GM19324 (cell line): ENCODE results near the gene LCORL.

ENCODE experiments used
- ATAC-seq: cut with Tn5 transposase; IDR thresholded peaks from one replicate; pipeline ENCODE4 v1.9.1; 2021; ENCODE audit warnings: mild to moderate bottlenecking, moderate library complexity; ENCODE audit not compliant: unreplicated experiment, low FRiP score

LCORL gene

DNA sequence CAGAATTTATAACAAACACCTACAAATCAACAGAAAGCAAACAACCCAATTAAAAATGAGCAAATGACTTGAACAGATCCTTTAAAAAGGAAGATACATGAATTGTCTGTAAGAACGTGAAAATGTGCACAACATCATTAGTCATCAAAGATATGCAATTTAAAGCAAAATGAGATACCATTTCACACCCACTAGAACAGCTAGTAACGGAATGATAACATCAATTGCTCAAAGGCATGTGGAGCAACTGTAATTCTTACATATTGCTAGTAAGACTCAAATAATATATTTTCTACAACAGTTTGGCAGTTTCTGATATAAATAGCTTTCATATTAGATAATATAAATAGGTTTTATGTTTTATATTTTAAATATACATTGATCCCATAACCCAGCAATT lies 82.5 kb downstream of the LCORL start:
- ATAC-seq = no peak

DNA sequence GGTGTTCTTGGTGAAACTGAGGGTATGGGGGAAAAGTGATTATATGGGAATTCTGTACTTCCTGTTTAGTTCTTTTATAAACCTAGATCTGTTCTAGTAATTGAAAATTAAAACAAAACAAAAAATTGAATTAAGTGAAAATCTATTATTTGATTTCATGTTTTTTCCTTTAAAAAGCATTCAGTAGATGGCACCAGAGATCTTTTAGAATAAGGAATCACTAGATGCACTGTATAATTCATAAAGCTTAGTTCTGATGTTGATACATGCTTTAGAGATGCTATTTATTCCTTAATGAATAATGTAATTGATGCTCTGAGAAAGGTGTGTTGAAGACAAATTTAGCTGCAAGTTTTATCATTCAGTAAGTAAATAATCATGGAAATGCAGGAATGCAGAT lies 87.3 kb downstream of the LCORL start:
- no peak for ATAC-seq

DNA sequence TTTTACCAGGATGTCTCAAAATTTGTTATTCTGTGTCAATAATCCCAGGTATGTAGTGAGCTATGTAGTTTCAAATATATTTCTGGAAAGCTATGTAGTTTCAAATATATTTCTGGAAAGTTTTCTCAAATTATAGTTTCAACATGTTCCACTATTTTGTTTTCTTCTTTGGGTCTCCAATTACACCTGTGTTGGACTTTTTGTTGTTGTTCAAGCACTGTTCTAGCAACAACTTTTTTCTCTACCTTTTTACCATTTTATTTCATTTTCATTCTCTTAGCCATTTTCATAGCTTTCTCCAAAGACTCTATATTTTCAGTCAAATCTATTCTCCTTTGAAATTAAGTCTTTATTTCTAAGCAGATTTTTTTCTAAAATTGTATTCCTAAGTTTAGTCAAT lies 88.4 kb downstream of the LCORL start:
- no peak for ATAC-seq

DNA sequence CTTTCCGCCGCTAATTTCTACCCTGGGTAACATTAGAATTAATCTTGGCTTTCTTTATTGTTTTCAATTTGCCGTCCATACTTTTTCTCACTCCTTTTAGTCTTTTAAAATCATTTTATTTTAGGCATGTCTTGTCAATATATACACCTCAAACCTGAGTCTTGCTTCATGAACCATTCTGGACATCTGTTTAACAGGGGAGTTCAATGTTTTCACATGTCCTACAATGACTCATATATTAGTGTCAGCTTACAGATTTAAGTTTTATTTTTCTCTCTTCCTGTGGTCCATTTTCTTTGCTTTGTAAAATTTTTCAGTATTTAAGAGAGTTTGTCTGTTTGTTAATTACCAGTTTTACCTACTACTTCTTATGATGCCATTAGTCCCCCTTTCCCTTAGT lies 89.5 kb downstream of the LCORL start:
- no peak for ATAC-seq

DNA sequence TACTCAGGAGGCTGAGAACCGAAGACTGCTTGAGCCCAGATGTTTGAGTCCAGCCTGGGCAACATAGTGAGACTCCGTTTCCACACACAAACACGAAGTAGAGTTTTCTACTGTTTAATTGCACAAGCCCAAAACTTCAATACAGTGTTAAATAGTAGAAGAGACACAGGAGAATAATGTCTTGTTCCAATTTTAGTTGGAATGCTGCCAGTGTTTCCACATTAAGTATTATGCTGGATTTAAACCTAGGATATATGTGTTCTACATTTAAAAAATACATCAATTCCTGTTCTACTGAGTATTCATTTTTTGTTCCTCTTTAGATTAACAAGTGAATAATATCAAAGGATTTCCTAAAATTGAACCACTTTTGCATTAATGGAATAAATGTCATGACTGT lies 91.3 kb downstream of the LCORL start:
- no peak for ATAC-seq

DNA sequence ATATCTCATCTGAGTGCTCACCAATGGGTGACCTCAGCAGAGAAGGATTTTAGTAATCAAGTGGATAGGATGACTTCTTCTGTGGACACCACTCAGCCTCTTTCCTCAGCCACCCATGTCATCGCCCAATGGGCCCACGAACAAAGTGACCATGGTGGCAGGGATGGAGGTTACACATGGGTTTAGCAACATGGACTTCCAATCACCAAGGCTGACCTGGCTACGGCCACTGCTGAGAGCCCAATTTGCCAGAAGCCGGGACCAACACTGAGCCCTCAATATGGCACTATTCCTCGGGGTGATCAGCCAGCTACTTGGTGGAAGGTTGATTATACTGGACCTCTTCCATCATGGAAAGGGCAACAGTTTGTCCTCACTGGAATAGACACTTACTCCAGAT lies 97.4 kb downstream of the LCORL start:
- ATAC-seq = no peak

DNA sequence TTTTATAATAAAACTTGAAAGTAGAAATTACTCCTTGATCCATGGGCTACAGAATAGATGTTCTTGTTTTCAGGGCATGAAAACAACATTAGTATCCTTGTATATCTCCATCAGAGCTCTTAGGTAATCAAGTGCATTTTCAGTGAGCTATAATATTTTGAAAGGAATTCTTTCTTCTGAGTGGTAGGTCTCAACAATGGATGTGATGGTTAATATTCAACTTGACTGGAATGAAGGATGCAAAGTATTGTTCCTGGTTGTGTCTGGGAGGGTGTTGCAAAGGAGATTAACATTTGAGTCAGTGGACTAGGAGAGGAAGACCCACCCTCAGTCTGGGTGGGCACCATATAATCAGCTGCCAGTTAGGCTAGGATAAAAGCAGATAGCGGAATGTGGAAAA lies 100.1 kb downstream of the LCORL start:
- ATAC-seq = no peak

DNA sequence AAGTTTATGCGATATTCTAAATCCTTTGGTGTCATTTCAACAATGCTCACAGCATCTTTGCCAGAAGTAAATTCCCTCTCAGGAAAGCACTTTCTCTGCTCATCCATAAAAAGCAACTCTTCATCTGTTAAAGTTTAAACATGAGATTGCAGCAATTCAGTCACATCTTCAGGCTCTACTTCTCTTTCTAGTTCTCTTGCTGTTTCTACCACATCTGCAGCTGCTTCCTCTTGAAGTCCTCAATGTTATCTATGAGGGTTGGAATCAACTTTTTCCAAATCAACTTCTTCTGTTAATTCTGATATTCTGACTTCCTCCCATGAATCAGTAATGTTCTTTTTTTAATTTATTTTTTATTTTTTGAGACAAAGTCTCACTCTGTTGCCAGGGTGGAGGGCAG lies 100.9 kb downstream of the LCORL start:
- no peak for ATAC-seq

DNA sequence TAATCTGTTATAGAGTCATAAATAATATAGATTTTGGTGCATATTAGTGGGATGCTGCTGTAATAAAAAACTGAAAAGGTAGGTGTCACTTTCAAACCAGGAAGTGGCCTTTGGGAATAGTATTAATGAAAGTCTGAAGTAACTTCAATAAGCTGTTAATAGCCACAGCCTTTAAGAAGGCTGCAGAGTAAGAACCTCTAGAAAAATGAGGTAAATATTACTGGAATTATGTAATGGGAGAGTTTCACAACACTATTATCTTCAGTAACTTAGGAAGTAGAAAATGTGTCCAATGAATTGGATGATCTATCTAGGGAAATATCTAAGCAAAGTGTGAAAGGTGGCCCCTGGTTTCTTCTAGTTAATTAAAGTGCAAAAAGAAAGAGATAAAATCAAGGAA lies 106.1 kb downstream of the LCORL start:
- no peak for ATAC-seq

DNA sequence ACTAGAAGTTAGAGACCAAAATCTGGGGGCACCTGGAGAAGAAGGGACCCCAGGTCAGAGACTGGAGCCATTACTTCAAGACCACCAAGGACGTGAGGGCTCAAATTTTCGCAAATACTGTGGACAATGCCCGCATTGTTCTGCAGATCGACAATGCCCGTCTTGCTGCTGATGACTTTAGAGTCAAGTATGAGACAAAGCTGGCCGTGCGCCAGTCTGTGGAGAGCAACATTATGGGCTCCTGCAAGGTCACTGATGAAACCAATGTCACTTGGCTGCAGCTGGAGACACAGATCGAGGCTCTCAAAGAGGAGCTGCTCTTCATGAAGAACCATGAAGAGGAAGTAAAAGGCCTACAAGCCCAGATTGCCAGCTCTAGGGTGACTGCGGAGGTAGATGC lies 109.5 kb downstream of the LCORL start:
- no peak for ATAC-seq

DNA sequence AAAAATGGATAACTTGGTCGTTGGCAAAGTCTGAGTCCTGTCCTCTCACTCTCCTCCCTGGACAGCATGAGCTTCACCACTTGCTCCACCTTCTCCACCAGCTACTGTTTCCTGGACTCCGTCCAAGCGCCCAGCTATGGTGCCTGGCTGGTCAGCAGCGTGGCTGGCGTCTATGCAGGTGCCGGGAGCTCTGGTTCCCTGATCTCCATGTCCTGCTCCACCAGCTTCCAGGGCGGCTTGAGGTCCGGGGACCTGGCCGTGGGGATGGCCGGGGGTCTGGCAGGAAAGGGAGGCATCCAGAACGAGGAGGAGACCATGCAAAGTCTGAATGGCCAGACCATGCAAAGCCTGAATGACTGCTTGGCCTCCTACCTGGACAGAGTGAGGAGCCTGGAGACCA lies 109.9 kb downstream of the LCORL start:
- ATAC-seq = no peak

DNA sequence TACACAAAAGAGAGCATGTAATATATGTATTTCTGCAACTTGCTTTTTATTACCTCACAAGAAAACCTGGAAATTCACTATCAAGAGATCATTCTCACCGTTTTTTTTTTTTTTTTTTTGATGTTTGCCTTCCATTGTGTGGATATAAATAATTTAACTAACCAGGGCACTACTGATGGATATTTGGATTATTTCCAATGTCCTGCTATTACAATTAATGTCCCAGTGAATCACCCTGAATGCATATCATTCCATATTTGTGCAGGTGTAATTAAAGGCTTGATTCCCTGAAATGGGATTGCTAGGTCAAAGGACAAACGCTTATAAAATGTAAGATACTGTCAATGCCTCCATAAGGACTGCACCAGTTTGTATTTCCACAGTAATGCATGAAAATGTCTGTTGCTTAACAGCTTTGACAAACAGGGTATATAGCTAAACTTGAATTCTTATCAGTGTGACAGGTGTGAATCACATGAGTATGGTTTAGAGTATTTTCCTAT lies 123.0 kb downstream of the LCORL start:
- no peak for ATAC-seq

DNA sequence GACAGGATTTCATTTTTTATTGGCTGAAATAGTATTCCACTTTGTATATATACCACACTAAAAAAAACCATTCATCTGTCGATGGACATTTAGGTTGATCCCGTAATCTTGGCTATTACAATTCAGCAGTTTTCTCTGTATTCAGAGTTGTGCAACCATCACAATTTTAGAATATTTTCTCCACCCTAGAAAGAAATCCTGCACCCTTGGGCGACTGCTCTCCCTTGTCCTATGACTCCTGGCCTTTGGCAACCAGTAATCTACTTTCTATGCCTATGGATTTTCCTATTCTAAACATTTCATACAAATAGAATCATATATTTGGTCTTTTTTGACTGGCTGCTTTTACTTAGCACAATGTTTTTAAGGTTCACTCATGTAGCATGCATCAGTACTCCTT lies 126.1 kb downstream of the LCORL start:
- no peak for ATAC-seq

DNA sequence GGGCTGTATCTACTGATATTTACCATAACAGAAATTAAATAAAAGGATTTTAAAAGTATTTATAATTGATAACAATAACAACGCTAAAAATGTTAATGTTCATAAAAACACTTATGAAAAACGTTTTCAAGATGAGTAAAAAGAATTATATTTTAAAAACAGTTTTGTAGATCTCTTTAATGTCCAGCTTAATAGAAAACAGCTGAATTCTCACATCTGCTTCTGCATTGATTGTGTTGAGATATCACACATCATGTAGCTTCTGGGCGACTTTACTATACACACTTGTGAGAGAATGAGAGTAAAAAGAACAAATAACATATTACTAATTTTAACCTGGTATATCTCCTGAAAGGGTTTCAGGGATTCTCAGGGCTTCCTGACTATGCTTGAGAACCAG lies 127.1 kb downstream of the LCORL start:
- no peak for ATAC-seq

DNA sequence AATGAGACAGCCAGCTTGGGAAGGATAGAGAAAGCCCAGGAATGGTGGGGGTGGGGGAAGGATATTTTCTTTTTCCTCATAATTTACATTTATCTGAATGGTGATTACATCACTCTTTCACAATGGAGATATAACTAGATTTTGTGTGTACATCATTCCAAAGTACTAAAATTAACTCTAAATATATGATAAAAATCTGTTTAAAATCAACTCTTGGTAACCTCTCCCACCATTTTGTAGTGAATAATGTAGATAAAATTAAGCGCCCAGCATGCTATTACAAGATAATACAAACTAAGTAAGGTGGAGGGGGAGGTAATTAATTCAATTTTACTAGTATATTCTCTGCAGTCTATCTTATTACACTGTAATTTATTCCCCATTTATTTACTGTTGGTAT lies 131.9 kb downstream of the LCORL start:
- ATAC-seq = no peak

DNA sequence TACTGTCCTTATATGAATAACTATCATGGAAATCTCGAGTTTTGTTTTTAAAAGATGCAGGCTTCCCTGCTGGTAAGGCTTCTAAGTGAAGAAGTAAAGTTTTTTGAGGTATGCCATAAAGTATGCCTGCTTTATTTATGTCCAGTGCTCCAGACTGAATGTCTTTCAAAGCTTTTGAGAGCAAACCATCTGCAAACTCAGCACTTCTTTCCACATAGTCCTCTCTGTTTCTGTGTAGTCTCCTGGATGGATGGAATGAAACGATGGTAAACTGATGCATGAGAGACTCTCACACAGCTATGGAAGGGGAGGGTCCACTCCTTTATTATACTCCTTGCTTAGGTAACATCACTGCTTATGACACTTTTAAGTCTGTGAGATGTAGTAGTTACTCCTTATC lies 137.0 kb downstream of the LCORL start:
- no peak for ATAC-seq

DNA sequence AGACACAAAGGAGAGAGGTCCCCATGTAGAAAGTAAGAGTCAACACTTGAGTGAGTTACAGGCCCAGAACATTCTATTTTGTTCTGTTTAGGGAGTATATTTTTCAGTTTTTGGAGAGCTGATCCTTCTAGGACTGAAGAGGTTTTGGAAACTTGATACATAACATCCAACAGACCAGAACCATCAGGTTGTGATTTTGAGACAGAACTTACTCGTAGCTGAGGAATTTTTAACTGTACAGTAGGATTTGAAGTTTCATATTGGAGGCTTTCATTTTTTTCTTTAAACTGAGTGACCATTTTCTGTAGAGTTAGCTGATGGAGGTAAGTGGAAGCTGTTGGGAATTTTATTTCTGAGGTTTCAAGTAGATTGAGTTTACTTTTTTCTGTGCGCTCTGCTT lies 137.5 kb downstream of the LCORL start:
- no peak for ATAC-seq

DNA sequence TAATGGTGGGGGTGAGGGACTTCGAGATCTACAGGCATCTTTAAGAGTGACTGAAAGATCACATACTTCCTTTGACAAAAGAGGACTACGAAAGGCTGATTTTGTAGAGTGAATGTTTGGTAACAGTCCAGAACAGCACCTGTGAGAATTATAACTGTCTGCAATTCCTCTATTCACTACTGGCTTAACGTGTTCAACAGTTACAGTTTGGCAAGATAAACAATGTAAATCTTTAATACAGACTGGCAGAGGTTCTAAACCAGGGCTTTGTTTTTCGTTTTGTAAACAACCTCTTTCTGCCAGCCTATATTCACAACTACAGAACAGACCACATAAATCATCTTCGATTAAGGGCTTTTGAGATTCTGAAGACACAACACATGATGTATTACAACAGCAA lies 143.9 kb downstream of the LCORL start:
- ATAC-seq = no peak

DNA sequence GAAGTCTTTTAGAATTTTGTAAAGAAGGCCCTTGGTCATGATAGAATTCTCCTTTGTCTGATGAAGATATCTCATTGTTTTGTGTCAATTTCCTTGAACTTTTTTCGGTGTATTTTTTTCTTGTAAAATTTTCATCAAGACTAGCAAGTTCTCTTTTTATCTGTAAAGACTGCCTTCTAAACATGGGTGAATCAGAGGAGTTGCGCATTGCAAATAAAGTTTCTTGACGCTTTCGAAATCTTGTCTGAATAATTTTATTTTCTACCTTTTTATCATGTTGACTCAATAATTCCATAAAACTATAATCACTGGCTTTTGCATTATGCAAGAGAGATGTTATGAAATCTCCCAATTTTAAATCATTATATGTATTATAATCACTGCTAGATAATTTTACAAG lies 144.6 kb downstream of the LCORL start:
- ATAC-seq = no peak

DNA sequence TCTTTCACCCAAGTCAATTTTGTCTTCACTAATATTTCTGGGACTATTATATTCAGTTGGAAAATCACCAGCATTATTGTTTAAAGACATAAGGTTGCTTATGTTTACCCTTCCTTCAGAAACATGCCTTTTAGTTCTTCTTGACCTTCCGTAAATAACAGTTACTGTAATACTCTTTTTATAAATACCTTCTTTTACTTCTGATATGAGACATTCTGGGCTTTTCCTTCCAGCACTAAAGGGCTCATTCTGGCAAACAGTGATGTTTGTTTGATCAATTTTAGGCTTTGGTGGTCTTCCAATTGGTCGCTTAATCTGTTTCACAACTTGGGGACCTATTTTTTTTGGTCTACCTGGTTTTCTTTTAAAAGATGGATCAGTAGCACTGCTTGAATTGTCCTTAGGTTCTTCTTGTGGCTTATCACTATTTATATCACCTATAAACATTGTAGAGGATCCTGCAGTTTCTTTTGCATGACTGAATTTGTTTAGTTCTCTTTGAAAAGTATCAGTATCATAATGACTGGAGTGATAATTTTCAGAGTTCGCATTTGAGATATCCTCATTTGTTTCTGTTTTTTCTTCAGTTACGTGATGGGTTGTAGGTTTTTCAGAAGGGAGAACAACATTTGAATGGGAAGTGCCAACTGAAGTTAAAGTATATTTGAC lies 146.0 kb downstream of the LCORL start:
- peak; percentile 70 for ATAC-seq

DNA sequence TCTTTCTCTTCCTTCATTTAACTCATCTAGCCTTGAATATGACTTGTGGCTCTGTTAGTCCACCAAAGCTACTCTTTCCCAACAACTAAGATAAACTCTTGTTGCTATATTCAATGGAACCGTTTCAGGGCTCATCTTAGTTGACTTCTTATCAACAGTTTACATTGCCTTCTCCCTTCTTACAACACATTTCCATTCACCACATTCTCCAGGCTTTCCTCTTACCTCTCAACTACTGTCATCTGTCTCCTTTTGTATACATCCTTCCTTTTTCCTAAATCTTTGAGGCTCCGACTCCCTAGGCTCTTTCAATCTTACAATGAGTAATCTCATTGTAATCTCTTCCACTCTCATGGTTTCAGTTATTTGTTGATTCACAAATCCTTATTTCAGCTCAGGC lies 152.2 kb downstream of the LCORL start:
- ATAC-seq = no peak

DNA sequence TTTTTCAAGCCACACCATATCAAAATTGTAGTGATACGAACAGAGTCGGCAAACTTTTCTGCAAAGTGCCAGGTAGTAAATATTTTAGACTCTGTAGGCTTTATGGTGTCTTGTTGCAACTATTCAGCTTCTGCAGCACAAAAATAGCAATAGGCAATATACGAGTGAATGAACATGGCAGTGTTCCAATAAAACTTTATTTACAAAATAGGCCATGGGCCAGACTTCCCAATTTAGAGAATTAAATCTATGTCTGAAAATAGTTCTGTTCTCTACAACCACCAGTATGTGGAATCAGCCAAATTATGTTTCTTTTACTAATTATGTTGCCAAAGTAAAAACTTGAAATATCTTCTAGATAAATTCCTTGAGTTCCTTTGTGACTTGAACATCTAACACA lies 154.3 kb downstream of the LCORL start:
- ATAC-seq = no peak

DNA sequence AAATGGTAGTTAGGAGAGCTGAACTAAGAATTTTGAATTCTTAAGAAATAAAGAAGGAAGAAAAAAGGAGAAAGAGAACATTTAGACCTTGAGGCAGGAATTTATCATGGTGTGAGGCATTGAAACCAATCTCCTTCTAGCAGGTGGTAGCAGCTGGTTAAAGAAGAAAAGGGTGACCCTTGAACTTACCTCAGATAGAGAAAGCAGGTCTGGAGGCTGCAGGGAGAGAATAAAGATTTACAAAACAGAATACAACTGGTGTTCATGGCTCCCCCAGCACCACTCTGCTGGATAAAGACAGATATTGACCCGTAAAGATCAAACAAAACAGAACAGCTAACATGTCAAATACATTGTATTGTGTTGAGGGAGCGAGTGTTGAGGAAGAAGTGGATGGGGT lies 154.7 kb downstream of the LCORL start:
- no peak for ATAC-seq
